ENCODE results near the gene PNPLA6. TPM values are rescaled to one million over a fixed set of nuclear protein-coding genes. Genes with fewer than 3 reads are reported as not detected.

PNPLA6 gene
- total and polyA plus RNA-seq, 9 of the 15 experiments (the other 6 are each of a cell fraction or from before 2014, with no cell fraction given): 0.07 to 30.2 (median 8.3) TPM

DNA sequence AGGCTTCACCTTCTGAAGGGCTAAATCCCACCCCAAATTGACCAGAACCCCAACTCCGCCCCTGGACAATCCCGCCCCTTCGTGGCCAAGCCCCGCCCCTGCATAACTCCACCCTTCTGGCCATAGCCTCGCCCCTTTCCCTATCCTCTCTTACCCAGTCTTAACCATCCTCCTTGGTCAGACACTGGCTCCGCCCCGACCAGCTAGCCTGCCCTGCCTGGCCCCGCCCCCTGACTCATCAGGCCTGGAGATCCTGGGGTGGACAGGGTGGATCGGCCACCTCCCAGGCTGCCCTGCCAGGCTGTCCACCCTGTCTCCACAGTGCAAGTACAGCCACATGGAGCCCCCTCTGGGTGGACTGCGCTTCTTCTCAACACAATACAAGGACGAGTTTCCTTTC is 27.6 kb upstream of the PNPLA6 start (continued):
- TF ChIP-seq, protein P1, sequence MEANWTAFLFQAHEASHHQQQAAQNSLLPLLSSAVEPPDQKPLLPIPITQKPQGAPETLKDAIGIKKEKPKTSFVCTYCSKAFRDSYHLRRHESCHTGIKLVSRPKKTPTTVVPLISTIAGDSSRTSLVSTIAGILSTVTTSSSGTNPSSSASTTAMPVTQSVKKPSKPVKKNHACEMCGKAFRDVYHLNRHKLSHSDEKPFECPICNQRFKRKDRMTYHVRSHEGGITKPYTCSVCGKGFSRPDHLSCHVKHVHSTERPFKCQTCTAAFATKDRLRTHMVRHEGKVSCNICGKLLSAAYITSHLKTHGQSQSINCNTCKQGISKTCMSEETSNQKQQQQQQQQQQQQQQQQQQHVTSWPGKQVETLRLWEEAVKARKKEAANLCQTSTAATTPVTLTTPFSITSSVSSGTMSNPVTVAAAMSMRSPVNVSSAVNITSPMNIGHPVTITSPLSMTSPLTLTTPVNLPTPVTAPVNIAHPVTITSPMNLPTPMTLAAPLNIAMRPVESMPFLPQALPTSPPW (CRISPR knock-in tag; IDR thresholded peaks at IDR 0.05): 0 out of 2 replicates have a peak, but pooled peaks have one; percentile 28
- TF ChIP-seq ZFP1 (CRISPR knock-in tag; IDR thresholded peaks at IDR 0.05) (no peak), C11orf30 (IDR thresholded peaks at IDR 0.05; ENCODE audit: low read depth) (peak; percentile 53; the same call in 1 of the 2 replicates), MYNN (IDR thresholded peaks at IDR 0.05) (0 out of 2 replicates have a peak, but pooled peaks have one; percentile 22), MYNN (CRISPR knock-in tag; IDR thresholded peaks at IDR 0.05) (no peak), MEIS2 (IDR thresholded peaks at IDR 0.05; ENCODE audit: partially characterized antibody) (peak; percentile 5), PHB (CRISPR knock-in tag; IDR thresholded peaks at IDR 0.05) (no peak), KLF1 (tag; IDR thresholded peaks at IDR 0.05) (no peak), FOSL1 (tag; conservative IDR thresholded peaks at IDR 0.05) (peak; percentile 75), HEY1 (CRISPR knock-in tag; IDR thresholded peaks at IDR 0.05; ENCODE audit: borderline replicate concordance) (no peak)
- TF ChIP-seq, protein P2, sequence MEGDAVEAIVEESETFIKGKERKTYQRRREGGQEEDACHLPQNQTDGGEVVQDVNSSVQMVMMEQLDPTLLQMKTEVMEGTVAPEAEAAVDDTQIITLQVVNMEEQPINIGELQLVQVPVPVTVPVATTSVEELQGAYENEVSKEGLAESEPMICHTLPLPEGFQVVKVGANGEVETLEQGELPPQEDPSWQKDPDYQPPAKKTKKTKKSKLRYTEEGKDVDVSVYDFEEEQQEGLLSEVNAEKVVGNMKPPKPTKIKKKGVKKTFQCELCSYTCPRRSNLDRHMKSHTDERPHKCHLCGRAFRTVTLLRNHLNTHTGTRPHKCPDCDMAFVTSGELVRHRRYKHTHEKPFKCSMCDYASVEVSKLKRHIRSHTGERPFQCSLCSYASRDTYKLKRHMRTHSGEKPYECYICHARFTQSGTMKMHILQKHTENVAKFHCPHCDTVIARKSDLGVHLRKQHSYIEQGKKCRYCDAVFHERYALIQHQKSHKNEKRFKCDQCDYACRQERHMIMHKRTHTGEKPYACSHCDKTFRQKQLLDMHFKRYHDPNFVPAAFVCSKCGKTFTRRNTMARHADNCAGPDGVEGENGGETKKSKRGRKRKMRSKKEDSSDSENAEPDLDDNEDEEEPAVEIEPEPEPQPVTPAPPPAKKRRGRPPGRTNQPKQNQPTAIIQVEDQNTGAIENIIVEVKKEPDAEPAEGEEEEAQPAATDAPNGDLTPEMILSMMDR (IDR thresholded peaks at IDR 0.05 in 2 of 3, conservative IDR thresholded peaks at IDR 0.05 in 1 of 3; ENCODE audit: insufficient read depth in 2 of 3, low read depth in 1 of 3, low read length in 3 of 3): 0 out of 6 replicates have a peak, but pooled peaks of 1 of the 3 experiments have one; percentile 1
- TF ChIP-seq, protein P3, sequence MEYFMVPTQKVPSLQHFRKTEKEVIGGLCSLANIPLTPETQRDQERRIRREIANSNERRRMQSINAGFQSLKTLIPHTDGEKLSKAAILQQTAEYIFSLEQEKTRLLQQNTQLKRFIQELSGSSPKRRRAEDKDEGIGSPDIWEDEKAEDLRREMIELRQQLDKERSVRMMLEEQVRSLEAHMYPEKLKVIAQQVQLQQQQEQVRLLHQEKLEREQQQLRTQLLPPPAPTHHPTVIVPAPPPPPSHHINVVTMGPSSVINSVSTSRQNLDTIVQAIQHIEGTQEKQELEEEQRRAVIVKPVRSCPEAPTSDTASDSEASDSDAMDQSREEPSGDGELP (CRISPR knock-in tag; IDR thresholded peaks at IDR 0.05; ENCODE audit: borderline replicate concordance): peak; percentile 58; the same call in 1 of the 2 replicates
- TF ChIP-seq, protein P4, sequence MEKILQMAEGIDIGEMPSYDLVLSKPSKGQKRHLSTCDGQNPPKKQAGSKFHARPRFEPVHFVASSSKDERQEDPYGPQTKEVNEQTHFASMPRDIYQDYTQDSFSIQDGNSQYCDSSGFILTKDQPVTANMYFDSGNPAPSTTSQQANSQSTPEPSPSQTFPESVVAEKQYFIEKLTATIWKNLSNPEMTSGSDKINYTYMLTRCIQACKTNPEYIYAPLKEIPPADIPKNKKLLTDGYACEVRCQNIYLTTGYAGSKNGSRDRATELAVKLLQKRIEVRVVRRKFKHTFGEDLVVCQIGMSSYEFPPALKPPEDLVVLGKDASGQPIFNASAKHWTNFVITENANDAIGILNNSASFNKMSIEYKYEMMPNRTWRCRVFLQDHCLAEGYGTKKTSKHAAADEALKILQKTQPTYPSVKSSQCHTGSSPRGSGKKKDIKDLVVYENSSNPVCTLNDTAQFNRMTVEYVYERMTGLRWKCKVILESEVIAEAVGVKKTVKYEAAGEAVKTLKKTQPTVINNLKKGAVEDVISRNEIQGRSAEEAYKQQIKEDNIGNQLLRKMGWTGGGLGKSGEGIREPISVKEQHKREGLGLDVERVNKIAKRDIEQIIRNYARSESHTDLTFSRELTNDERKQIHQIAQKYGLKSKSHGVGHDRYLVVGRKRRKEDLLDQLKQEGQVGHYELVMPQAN (IDR thresholded peaks at IDR 0.05; ENCODE audit: borderline replicate concordance): no peak
- TF ChIP-seq, protein P5, sequence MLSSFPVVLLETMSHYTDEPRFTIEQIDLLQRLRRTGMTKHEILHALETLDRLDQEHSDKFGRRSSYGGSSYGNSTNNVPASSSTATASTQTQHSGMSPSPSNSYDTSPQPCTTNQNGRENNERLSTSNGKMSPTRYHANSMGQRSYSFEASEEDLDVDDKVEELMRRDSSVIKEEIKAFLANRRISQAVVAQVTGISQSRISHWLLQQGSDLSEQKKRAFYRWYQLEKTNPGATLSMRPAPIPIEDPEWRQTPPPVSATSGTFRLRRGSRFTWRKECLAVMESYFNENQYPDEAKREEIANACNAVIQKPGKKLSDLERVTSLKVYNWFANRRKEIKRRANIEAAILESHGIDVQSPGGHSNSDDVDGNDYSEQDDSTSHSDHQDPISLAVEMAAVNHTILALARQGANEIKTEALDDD (IDR thresholded peaks at IDR 0.05): peak; percentile 90
- TF ChIP-seq, protein P6, sequence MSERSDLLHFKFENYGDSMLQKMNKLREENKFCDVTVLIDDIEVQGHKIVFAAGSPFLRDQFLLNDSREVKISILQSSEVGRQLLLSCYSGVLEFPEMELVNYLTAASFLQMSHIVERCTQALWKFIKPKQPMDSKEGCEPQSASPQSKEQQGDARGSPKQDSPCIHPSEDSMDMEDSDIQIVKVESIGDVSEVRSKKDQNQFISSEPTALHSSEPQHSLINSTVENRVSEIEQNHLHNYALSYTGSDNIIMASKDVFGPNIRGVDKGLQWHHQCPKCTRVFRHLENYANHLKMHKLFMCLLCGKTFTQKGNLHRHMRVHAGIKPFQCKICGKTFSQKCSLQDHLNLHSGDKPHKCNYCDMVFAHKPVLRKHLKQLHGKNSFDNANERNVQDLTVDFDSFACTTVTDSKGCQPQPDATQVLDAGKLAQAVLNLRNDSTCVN (CRISPR knock-in tag; IDR thresholded peaks at IDR 0.05): no peak
